Measurements from ENCODE around the gene CLCNKB. TPM values are rescaled to one million over a fixed set of nuclear protein-coding genes. Genes with fewer than 3 reads are reported as not detected.
"Not testable (repeated sequence)": the region's sequence is repeated elsewhere in the genome, so short reads cannot be mapped to it uniquely, and the experiment has no call there.

Gene CLCNKB
- total and polyA plus RNA-seq, 2 donors = 0.05 to 0.34 TPM

DNA sequence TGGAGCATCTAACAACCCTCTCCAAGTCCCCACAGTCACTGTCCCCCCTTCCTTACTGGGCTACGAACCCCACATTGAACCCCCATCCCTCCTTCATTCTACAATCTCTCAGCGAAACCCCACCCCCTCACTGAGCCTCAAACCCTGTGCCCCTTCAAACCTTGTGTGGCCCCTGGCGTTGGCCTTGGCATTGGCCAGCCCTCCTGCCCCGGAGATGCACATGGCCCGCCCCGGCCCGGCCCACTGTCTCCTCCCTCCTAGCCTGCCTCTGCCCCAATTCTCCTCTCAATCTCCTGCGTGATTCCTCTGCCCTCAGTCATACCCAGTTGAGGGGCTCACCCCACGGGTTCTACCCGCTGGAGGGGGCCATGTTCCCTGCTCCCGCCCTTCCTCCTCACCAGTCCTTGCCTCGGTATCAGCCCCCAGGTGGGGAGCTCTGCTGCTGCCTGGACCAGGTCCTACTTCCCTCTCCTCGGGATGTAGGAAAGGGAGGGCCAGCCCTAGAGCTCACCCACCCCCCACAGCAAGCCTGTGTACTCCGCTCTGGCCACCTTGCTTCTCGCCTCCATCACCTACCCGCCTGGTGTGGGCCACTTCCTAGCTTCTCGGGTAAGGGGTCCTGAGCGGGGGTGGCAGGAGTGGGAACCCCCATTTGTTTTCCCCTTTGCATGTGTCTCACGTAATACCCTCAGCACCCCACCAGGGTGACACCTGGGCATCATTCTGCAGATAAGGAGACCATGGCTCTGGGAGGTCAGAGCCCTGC lies 15.2 kb upstream of the CLCNKB start:
- H3K9me3 ChIP-seq (ENCODE audit: control insufficient read depth in 2 of 2, insufficient read depth in 1 of 2, low read length in 1 of 2) = peaks cover 0 to 1% of the 10 kb centered on the region in 2 donors
- peaks cover 0 to 32% of the 10 kb centered on the region in 2 donors for H3K27me3 ChIP-seq (ENCODE audit: control insufficient read depth in 2 of 2, insufficient read depth in 1 of 2, low read length in 1 of 2)
- no peak for DNase-seq (ENCODE audit: low read depth in 6 of 9, low spot score in 9 of 9)
- H3K4me3 ChIP-seq (ENCODE audit: low read length in 2 of 2) = no peak overlapping the region
- no peak overlapping the region for H3K27ac ChIP-seq (ENCODE audit: low read depth in 1 of 2, low read length in 1 of 2)
- 63% methylated on average over 19 of the region's 19 CpGs for whole genome bisulfite sequencing
- H3K4me1 ChIP-seq (ENCODE audit: control insufficient read depth in 2 of 2, insufficient read depth in 2 of 2, low read length in 2 of 2) = peaks cover 2 to 5% of the 10 kb centered on the region in 2 donors
- no peaks in the 10 kb centered on the region for H3K36me3 ChIP-seq (ENCODE audit: control insufficient read depth in 2 of 2, insufficient read depth in 2 of 2, low read length in 1 of 2)

DNA sequence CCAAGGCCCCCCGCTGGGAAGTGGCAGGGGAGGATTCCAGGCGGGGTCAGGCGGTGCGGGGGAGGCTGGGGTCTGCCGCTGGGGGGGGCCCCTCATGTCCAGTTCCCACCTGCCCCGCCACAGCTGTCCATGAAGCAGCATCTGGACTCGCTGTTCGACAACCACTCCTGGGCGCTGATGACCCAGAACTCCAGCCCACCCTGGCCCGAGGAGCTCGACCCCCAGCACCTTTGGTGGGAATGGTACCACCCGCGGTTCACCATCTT lies 14.6 kb upstream of the CLCNKB start:
- WGBS = 84% methylated on average over 13 of the region's 13 CpGs
- peaks cover 0 to 30% of the 10 kb centered on the region in 2 donors for H3K27me3 ChIP-seq (ENCODE audit: control insufficient read depth in 2 of 2, insufficient read depth in 1 of 2, low read length in 1 of 2)
- not testable (repeated sequence) for H3K27ac ChIP-seq (ENCODE audit: low read depth in 1 of 2, low read length in 1 of 2); H3K36me3 ChIP-seq (ENCODE audit: control insufficient read depth in 2 of 2, insufficient read depth in 2 of 2, low read length in 1 of 2); H3K4me3 ChIP-seq (ENCODE audit: low read length in 2 of 2); H3K4me1 ChIP-seq (ENCODE audit: control insufficient read depth in 2 of 2, insufficient read depth in 2 of 2, low read length in 2 of 2); DNase-seq (ENCODE audit: low read depth in 6 of 9, low spot score in 9 of 9); H3K9me3 ChIP-seq (ENCODE audit: control insufficient read depth in 2 of 2, insufficient read depth in 1 of 2, low read length in 1 of 2)

DNA sequence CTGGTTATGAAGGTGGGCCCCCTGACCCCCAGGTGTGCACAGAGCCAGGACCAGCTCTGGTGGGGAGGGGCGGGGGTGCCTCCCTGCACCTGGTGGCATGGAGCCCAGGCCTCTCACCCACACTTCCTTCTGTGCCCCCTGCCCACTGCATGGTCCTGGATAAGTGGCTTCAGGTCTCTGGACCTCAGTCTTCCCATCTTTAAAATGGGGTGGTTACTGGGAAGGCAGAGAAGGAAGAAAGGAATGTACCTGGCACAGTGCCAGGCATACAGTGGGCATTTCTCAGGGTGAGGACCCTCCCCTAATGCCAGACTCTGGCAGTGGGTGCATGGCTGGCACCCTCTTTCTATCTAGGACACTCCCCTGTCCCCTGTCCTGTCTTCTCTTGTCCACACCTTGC lies 14.3 kb upstream of the CLCNKB start:
- no peaks in the 10 kb centered on the region for H3K36me3 ChIP-seq (ENCODE audit: control insufficient read depth in 2 of 2, insufficient read depth in 2 of 2, low read length in 1 of 2)
- DNase-seq (ENCODE audit: low read depth in 6 of 9, low spot score in 9 of 9) = no peak
- 96% methylated on average over 1 of the region's 1 CpG for WGBS
- no peak overlapping the region for H3K27ac ChIP-seq (ENCODE audit: low read depth in 1 of 2, low read length in 1 of 2)
- H3K4me3 ChIP-seq (ENCODE audit: low read length in 2 of 2) = no peak overlapping the region
- peaks cover 2 to 5% of the 10 kb centered on the region in 2 donors for H3K4me1 ChIP-seq (ENCODE audit: control insufficient read depth in 2 of 2, insufficient read depth in 2 of 2, low read length in 2 of 2)
- H3K27me3 ChIP-seq (ENCODE audit: control insufficient read depth in 2 of 2, insufficient read depth in 1 of 2, low read length in 1 of 2) = peaks cover 0 to 30% of the 10 kb centered on the region in 2 donors
- H3K9me3 ChIP-seq (ENCODE audit: control insufficient read depth in 2 of 2, insufficient read depth in 1 of 2, low read length in 1 of 2) = peaks cover 0 to 1% of the 10 kb centered on the region in 2 donors

DNA sequence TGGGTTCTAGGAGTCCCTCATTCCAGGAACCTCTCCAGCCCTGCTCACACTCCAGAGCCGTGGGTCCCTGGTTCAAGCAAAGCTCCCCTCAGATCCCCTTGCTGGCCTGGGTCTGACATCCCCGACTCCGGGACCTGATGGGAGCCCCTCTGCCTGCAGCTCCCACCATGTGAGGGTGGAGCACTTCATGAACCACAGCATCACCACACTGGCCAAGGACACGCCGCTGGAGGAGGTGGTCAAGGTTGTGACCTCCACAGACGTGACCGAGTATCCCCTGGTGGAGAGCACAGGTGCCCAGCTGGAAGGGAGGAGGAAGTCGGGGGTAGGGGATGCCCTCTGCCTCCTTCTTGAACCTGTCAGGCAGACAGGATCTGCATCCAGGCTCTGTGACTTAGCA lies 12.0 kb upstream of the CLCNKB start:
- Histone ChIP-seq H3K9me3 (ENCODE audit: control insufficient read depth in 2 of 2, insufficient read depth in 1 of 2, low read length in 1 of 2) (peaks cover 0 to 1% of the 10 kb centered on the region in 2 donors), H3K4me1 (ENCODE audit: control insufficient read depth in 2 of 2, insufficient read depth in 2 of 2, low read length in 2 of 2) (peaks cover 2 to 5% of the 10 kb centered on the region in 2 donors), H3K36me3 (ENCODE audit: control insufficient read depth in 2 of 2, insufficient read depth in 2 of 2, low read length in 1 of 2) (no peaks in the 10 kb centered on the region), H3K4me3 (ENCODE audit: low read length in 2 of 2) (no peak overlapping the region), H3K27me3 (ENCODE audit: control insufficient read depth in 2 of 2, insufficient read depth in 1 of 2, low read length in 1 of 2) (peaks cover 0 to 22% of the 10 kb centered on the region in 2 donors), H3K27ac (ENCODE audit: low read depth in 1 of 2, low read length in 1 of 2) (no peak overlapping the region)
- no peak for DNase-seq (ENCODE audit: low read depth in 6 of 9, low spot score in 9 of 9)
- WGBS = 90% methylated on average over 8 of the region's 8 CpGs

DNA sequence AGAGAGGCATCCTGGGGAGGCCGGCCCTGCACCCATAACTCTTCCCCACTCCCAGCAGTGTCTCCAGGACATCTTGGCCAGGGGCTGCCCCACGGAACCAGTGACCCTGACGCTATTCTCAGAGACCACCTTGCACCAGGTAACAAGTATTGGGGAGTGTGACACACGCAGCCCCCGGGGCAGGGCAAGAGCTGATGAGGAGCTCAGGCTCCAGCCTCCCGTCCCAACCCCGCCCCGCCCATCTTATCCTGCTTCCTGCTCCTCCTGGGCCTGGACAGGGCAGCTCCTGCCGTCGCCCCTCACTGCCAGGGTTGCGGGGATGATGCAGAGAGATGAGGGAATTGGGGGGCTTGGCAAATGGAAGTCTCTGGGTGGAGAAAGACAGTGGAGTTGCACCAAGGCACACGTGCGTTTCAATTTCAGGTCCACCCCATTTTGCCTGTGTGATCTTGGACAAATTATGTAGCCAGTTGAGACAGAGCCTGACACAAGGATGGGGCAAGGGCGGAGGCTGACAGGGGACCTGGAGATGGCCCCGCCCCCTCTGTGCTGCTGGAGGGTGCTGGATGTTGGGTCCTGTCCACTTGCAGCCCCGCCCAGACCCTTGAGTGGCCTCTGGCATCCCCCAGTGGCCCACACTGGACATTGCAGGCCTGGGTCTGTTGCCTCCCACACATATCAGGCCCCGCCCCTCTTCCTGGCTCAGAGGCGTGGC lies 11.0 kb upstream of the CLCNKB start:
- peaks cover 0 to 1% of the 10 kb centered on the region in 2 donors for H3K9me3 ChIP-seq (ENCODE audit: control insufficient read depth in 2 of 2, insufficient read depth in 1 of 2, low read length in 1 of 2)
- 68% methylated on average over 18 of the region's 18 CpGs for WGBS
- H3K27me3 ChIP-seq (ENCODE audit: control insufficient read depth in 2 of 2, insufficient read depth in 1 of 2, low read length in 1 of 2) = peaks cover 0 to 12% of the 10 kb centered on the region in 2 donors
- no peak overlapping the region for H3K27ac ChIP-seq (ENCODE audit: low read depth in 1 of 2, low read length in 1 of 2)
- H3K4me3 ChIP-seq (ENCODE audit: low read length in 2 of 2) = no peak overlapping the region
- H3K36me3 ChIP-seq (ENCODE audit: control insufficient read depth in 2 of 2, insufficient read depth in 2 of 2, low read length in 1 of 2) = no peaks in the 10 kb centered on the region
- no peaks in the 10 kb centered on the region for H3K4me1 ChIP-seq (ENCODE audit: control insufficient read depth in 2 of 2, insufficient read depth in 2 of 2, low read length in 2 of 2)
- peak in 1 of 9 donors; percentile 25 for DNase-seq (ENCODE audit: low read depth in 6 of 9, low spot score in 9 of 9)

DNA sequence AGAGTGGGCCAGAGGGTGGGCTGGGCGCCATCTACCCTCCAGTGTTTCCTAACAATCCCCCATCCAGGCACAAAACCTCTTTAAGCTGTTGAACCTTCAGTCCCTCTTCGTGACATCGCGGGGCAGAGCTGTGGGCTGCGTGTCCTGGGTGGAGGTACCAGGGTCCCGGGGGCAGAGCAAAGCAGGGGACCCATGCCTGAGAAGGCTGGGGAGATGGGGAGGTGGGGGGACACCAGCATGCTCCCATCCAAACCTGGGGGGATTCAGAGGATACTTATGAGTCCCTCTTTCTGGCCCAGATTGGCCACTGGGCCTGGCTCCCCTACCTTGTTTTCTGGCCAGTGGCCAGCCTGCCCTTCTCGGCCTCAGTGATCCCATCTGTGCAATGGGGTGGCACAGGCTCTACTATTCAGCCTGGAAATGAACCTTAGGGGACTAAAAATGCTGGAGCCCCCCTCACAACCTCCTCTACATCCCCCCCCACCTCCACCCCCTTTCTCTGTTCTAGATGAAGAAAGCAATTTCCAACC lies 10.4 kb upstream of the CLCNKB start:
- WGBS = 73% methylated on average over 7 of the region's 7 CpGs

DNA sequence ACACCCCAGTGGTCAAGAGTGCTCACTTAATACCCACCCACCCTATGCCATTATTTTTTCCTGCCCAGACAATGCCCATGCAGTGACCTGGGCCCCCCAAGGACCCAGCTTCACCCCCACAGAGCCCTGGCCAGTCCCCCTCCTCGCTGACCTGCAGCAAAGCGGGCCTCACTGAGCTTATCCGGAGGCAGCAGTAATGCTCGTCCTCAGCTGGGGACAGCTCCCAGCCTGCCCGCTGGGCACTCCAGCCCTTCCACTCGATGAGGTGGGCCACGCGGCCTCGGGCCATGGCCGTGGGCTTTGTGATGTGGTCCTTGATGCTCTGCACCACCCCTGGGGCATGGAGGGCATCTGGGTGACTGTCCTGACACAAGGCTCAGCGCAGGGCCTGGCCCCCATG lies 7.1 kb upstream of the CLCNKB start:
- DNase-seq (ENCODE audit: low read depth in 6 of 9, low spot score in 9 of 9); H3K36me3 ChIP-seq (ENCODE audit: control insufficient read depth in 2 of 2, insufficient read depth in 2 of 2, low read length in 1 of 2); H3K4me1 ChIP-seq (ENCODE audit: control insufficient read depth in 2 of 2, insufficient read depth in 2 of 2, low read length in 2 of 2); H3K27me3 ChIP-seq (ENCODE audit: control insufficient read depth in 2 of 2, insufficient read depth in 1 of 2, low read length in 1 of 2); H3K27ac ChIP-seq (ENCODE audit: low read depth in 1 of 2, low read length in 1 of 2); H3K4me3 ChIP-seq (ENCODE audit: low read length in 2 of 2); H3K9me3 ChIP-seq (ENCODE audit: control insufficient read depth in 2 of 2, insufficient read depth in 1 of 2, low read length in 1 of 2): not testable (repeated sequence)
- 95% methylated on average over 10 of the region's 11 CpGs for WGBS

More for the DNA sequence above, 10.4 kb upstream of the CLCNKB start:
- DNase-seq (ENCODE audit: low read depth in 6 of 9, low spot score in 9 of 9); H3K27ac ChIP-seq (ENCODE audit: low read depth in 1 of 2, low read length in 1 of 2); H3K36me3 ChIP-seq (ENCODE audit: control insufficient read depth in 2 of 2, insufficient read depth in 2 of 2, low read length in 1 of 2); H3K9me3 ChIP-seq (ENCODE audit: control insufficient read depth in 2 of 2, insufficient read depth in 1 of 2, low read length in 1 of 2); H3K4me3 ChIP-seq (ENCODE audit: low read length in 2 of 2); H3K4me1 ChIP-seq (ENCODE audit: control insufficient read depth in 2 of 2, insufficient read depth in 2 of 2, low read length in 2 of 2); H3K27me3 ChIP-seq (ENCODE audit: control insufficient read depth in 2 of 2, insufficient read depth in 1 of 2, low read length in 1 of 2): not testable (repeated sequence)

DNA sequence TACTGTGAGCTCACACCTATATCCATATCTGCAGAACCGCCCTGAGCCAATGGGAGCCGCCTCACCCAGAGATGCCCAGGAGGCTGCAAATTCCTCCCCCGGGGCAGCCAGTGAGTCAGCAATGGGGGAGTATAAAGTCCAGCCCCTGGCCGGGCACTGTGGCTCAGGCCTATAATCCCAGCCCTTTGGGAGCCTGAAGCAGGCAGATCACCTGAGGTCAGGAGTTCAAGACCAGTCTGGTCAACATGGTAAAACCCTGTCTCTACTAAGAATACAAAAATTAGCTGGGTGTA lies 5.0 kb upstream of the CLCNKB start:
- peaks cover 0 to 6% of the 10 kb centered on the region in 2 donors for H3K27me3 ChIP-seq (ENCODE audit: control insufficient read depth in 2 of 2, insufficient read depth in 1 of 2, low read length in 1 of 2)
- no peaks in the 10 kb centered on the region for H3K9me3 ChIP-seq (ENCODE audit: control insufficient read depth in 2 of 2, insufficient read depth in 1 of 2, low read length in 1 of 2)
- DNase-seq (ENCODE audit: low read depth in 6 of 9, low spot score in 9 of 9) = no peak
- H3K27ac ChIP-seq (ENCODE audit: low read depth in 1 of 2, low read length in 1 of 2) = no peak overlapping the region
- no peak overlapping the region for H3K4me3 ChIP-seq (ENCODE audit: low read length in 2 of 2)
- no peaks in the 10 kb centered on the region for H3K4me1 ChIP-seq (ENCODE audit: control insufficient read depth in 2 of 2, insufficient read depth in 2 of 2, low read length in 2 of 2)
- WGBS = 91% methylated on average over 4 of the region's 4 CpGs
- H3K36me3 ChIP-seq (ENCODE audit: control insufficient read depth in 2 of 2, insufficient read depth in 2 of 2, low read length in 1 of 2) = no peaks in the 10 kb centered on the region

DNA sequence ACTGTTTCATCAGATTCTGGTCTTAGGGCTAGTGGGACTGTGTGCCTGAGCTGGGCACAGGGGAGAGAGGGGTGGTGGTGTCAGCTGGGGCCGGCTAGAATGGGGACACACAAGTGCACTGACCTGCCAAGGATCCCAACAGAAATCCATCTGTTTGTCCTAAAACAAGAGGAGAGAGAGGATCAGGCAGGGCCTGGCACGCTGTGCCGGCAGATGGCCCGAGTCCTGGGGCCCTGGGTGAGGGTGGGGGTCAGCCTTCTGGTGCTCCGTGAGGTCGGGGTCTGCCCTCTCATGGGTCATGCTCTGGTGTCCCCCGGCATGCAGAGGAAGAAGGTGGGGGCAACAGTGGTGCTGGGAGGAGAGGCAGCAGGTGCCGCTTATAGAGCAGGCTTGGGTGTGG lies 3.7 kb upstream of the CLCNKB start:
- H3K27me3 ChIP-seq (ENCODE audit: control insufficient read depth in 2 of 2, insufficient read depth in 1 of 2, low read length in 1 of 2); DNase-seq (ENCODE audit: low read depth in 6 of 9, low spot score in 9 of 9); H3K4me1 ChIP-seq (ENCODE audit: control insufficient read depth in 2 of 2, insufficient read depth in 2 of 2, low read length in 2 of 2); H3K36me3 ChIP-seq (ENCODE audit: control insufficient read depth in 2 of 2, insufficient read depth in 2 of 2, low read length in 1 of 2); H3K9me3 ChIP-seq (ENCODE audit: control insufficient read depth in 2 of 2, insufficient read depth in 1 of 2, low read length in 1 of 2); H3K27ac ChIP-seq (ENCODE audit: low read depth in 1 of 2, low read length in 1 of 2); H3K4me3 ChIP-seq (ENCODE audit: low read length in 2 of 2): not testable (repeated sequence)
- WGBS = 90% methylated on average over 7 of the region's 8 CpGs
